Progenitor cell of endocrine pancreas (in vitro differentiated cells): ENCODE measurements around the gene SYTL3. TPM values are rescaled to one million over a fixed set of nuclear protein-coding genes. Genes with fewer than 3 reads are reported as not detected.
"Not testable (repeated sequence)": the region's sequence is repeated elsewhere in the genome, so short reads cannot be mapped to it uniquely, and the experiment has no call there.

Source experiments
- DNase-seq: peaks from one replicate; pipeline ENCODE4 v3.0.0; 2021; ENCODE audit warnings: low spot score; ENCODE audit not compliant: unreplicated experiment
- H3K27ac Mint-ChIP-seq: 2 replicates; pipeline ENCODE4 v1.8.0; 2021; ENCODE audit warnings: mild to moderate bottlenecking, moderate library complexity, mixed read lengths
- H3K27me3 Mint-ChIP-seq: 2 replicates; pipeline ENCODE4 v1.8.0; 2021; ENCODE audit warnings: mixed read lengths
- H3K36me3 Mint-ChIP-seq: 2 replicates; pipeline ENCODE4 v1.8.0; 2022; ENCODE audit warnings: mixed read lengths; ENCODE audit not compliant: insufficient read depth
- H3K4me1 Mint-ChIP-seq: 2 replicates; pipeline ENCODE4 v1.8.0; 2021; ENCODE audit warnings: low read depth, mixed read lengths
- H3K4me3 Mint-ChIP-seq: 2 replicates; pipeline ENCODE4 v1.8.0; 2021; ENCODE audit warnings: low read depth, mild to moderate bottlenecking, moderate library complexity, mixed read lengths
- H3K9me3 Mint-ChIP-seq: 2 replicates; pipeline ENCODE4 v1.8.0; 2021; ENCODE audit warnings: low read depth, mixed read lengths
- CTCF ChIP-seq: fragments of 200-600 bp; sonication (generic); IDR thresholded peaks from one replicate; pipeline ENCODE4 v1.5.0; 2021; ENCODE audit warnings: antibody characterized with exemption, mild to moderate bottlenecking; ENCODE audit not compliant: unreplicated experiment
- total RNA-seq: library from RNA; stranded (reverse); gene quantifications from 2 replicates; pipeline ENCODE4 v1.2.1, GENCODE V29; 2021

SYTL3 gene
- total RNA-seq, 1 donor from 2014 or later = 2.1 TPM

- H3K9me3 Mint-ChIP-seq = no peaks in the 10 kb centered on the region
- TF ChIP-seq CTCF = no peak
- peaks cover 31% of the 10 kb centered on the region for H3K4me1 Mint-ChIP-seq
- H3K4me3 Mint-ChIP-seq = peak overlapping the region; percentile 35
- DNase-seq = no peak
- H3K27me3 Mint-ChIP-seq = no peaks in the 10 kb centered on the region
- peak overlapping the region; percentile 91 for H3K27ac Mint-ChIP-seq
- peaks cover 31% of the 10 kb centered on the region for H3K36me3 Mint-ChIP-seq
Measured at GRCh38 chr6:158611039-158611438, 38.8 kb upstream of the SYTL3 start.

- H3K4me1 Mint-ChIP-seq = peaks cover 31% of the 10 kb centered on the region
- H3K27me3 Mint-ChIP-seq = no peaks in the 10 kb centered on the region
- peaks cover 36% of the 10 kb centered on the region for H3K36me3 Mint-ChIP-seq
- no peak for TF ChIP-seq CTCF
- H3K27ac Mint-ChIP-seq = peak overlapping the region; percentile 91
- peak; percentile 25 for DNase-seq
- H3K4me3 Mint-ChIP-seq = peak overlapping the region; percentile 35
- H3K9me3 Mint-ChIP-seq = no peaks in the 10 kb centered on the region
Measured at GRCh38 chr6:158611541-158612370, 38.1 kb upstream of the SYTL3 start.

- not testable (repeated sequence) for H3K4me3 Mint-ChIP-seq, H3K27ac Mint-ChIP-seq, H3K27me3 Mint-ChIP-seq, H3K9me3 Mint-ChIP-seq, DNase-seq
- peaks cover 44% of the 10 kb centered on the region for H3K36me3 Mint-ChIP-seq
- peaks cover 39% of the 10 kb centered on the region for H3K4me1 Mint-ChIP-seq
Measured at GRCh38 chr6:158614606-158615005, 35.2 kb upstream of the SYTL3 start.

GRCh38 chr6:158618289-158618688 is 31.6 kb upstream of the SYTL3 start:
- not testable (repeated sequence) for H3K9me3 Mint-ChIP-seq, DNase-seq, H3K27me3 Mint-ChIP-seq, H3K27ac Mint-ChIP-seq, H3K4me3 Mint-ChIP-seq
- Mint-ChIP-seq H3K36me3 (peaks cover 57% of the 10 kb centered on the region), H3K4me1 (peaks cover 10% of the 10 kb centered on the region)

- DNase-seq = no peak
- Mint-ChIP-seq H3K36me3 (peaks cover 50% of the 10 kb centered on the region), H3K27me3 (no peaks in the 10 kb centered on the region), H3K27ac (no peak overlapping the region), H3K4me1 (peaks cover 8% of the 10 kb centered on the region), H3K9me3 (no peaks in the 10 kb centered on the region), H3K4me3 (no peak overlapping the region)
- no peak for TF ChIP-seq CTCF
Measured at GRCh38 chr6:158619922-158620801, 29.7 kb upstream of the SYTL3 start.

- TF ChIP-seq CTCF = no peak
- no peak for DNase-seq
- Mint-ChIP-seq H3K27me3 (no peaks in the 10 kb centered on the region), H3K36me3 (peaks cover 46% of the 10 kb centered on the region), H3K4me3 (no peak overlapping the region), H3K4me1 (peaks cover 8% of the 10 kb centered on the region), H3K9me3 (no peaks in the 10 kb centered on the region), H3K27ac (no peak overlapping the region)
Measured at GRCh38 chr6:158620963-158621693, 28.7 kb upstream of the SYTL3 start.
